Measurements from ENCODE around the gene VWA3B. TPM values are rescaled to one million over a fixed set of nuclear protein-coding genes. Genes with fewer than 3 reads are reported as not detected.
"Not testable (repeated sequence)": the region's sequence is repeated elsewhere in the genome, so short reads cannot be mapped to it uniquely, and the experiment has no call there.

VWA3B gene
- total and polyA plus RNA-seq, 2 donors (not counting 3 experiments of a cell fraction or from before 2014, with no cell fraction given): not detected

DNA sequence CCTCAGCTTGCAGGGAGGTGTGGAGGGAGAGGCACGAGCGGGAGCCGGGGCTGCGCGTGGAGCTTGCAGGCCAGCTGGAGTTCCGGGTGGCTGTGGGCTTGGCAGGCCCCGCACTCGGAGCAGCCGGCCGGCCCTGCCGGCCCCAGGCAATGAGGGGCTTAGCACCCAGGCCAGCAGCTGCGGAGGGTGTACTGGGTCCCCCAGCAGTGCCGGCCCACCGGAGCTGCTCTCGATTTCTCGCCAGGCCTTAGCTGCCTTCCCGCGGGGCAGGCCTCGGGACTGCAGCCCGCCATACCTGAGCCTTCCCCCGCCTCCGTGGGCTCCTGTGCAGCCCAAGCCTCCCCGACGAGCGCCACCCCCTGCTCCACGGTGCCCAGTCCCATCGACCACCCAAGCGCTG lies 52.0 kb downstream of the VWA3B start:
- H3K27ac ChIP-seq (ENCODE audit: insufficient read depth, low read depth, low read length); BruUV-seq (replicated peaks); H3K4me3 ChIP-seq (replicated peaks in 1 of 3; ENCODE audit: insufficient read depth in 1 of 3, low read depth in 1 of 3, low read length in 3 of 3); intact Hi-C loops (cut with micrococcal nuclease); H3K9me1 ChIP-seq (replicated peaks; ENCODE audit: control insufficient read depth, extremely low read depth, insufficient read depth, low read length); H3K4me2 ChIP-seq (ENCODE audit: insufficient read depth, low read length); POLR2A ChIA-PET; DNase-seq (ENCODE audit: low read depth, low spot score); FAIRE-seq; H4K20me1 ChIP-seq (replicated peaks; ENCODE audit: control insufficient read depth, extremely low read depth, insufficient read depth, low read length); H3K4me1 ChIP-seq (ENCODE audit: control insufficient read depth, extremely low read depth, insufficient read depth, low read length); H3K27me3 ChIP-seq (ENCODE audit: control insufficient read depth in 2 of 2, insufficient read depth in 2 of 2, low read length in 2 of 2); H3K36me3 ChIP-seq (ENCODE audit: control insufficient read depth in 2 of 2, extremely low read depth in 1 of 2, insufficient read depth in 2 of 2, low read length in 2 of 2); H3K9ac ChIP-seq (replicated peaks; ENCODE audit: extremely low read depth, insufficient read depth, low read length); dilution Hi-C loops (cut with MboI; ENCODE audit: extremely low pct_ligation_motif_present, low sequenced_read_pairs); H2AFZ ChIP-seq (ENCODE audit: low read depth, low read length); H3K79me2 ChIP-seq (ENCODE audit: control insufficient read depth, insufficient read depth, low read length); H3K9me3 ChIP-seq (replicated peaks; ENCODE audit: control insufficient read depth, insufficient read depth, low read length): not testable (repeated sequence)
- CTCF ChIA-PET: interaction anchor here (1.3 kb wide), 1 partner anchor 14 kb away, joined by 3 read pairs; no protein-coding TSS in a partner anchor

GRCh38 chr2:98140210-98140609 lies 53.2 kb downstream of the VWA3B start:
- dilution Hi-C loops (cut with MboI; ENCODE audit: extremely low pct_ligation_motif_present, low sequenced_read_pairs) (no loop called here), intact Hi-C loops (cut with micrococcal nuclease) (no loop called here)
- Histone ChIP-seq H3K9me3 (replicated peaks; ENCODE audit: control insufficient read depth, insufficient read depth, low read length) (no peaks in the 10 kb centered on the region), H3K9ac (replicated peaks; ENCODE audit: extremely low read depth, insufficient read depth, low read length) (no peak overlapping the region), H3K79me2 (ENCODE audit: control insufficient read depth, insufficient read depth, low read length) (no peaks in the 10 kb centered on the region), H3K27me3 (ENCODE audit: control insufficient read depth in 2 of 2, insufficient read depth in 2 of 2, low read length in 2 of 2) (no peaks in the 10 kb centered on the region), H3K36me3 (ENCODE audit: control insufficient read depth in 2 of 2, extremely low read depth in 1 of 2, insufficient read depth in 2 of 2, low read length in 2 of 2) (no peaks in the 10 kb centered on the region), H3K27ac (ENCODE audit: insufficient read depth, low read depth, low read length) (no peak overlapping the region), H3K9me1 (replicated peaks; ENCODE audit: control insufficient read depth, extremely low read depth, insufficient read depth, low read length) (no peaks in the 10 kb centered on the region), H3K4me3 (replicated peaks in 1 of 3; ENCODE audit: insufficient read depth in 1 of 3, low read depth in 1 of 3, low read length in 3 of 3) (no peak overlapping the region), H3K4me2 (ENCODE audit: insufficient read depth, low read length) (no peak overlapping the region), H3K4me1 (ENCODE audit: control insufficient read depth, extremely low read depth, insufficient read depth, low read length) (no peaks in the 10 kb centered on the region), H4K20me1 (replicated peaks; ENCODE audit: control insufficient read depth, extremely low read depth, insufficient read depth, low read length) (no peaks in the 10 kb centered on the region), H2AFZ (ENCODE audit: low read depth, low read length) (no peak overlapping the region)
- CTCF ChIA-PET: no interaction called here
- TF ChIP-seq JUN (IDR thresholded peaks at IDR 0.05; ENCODE audit: borderline replicate concordance, insufficient read depth, insufficient read length, low read depth) (no peak), FOS (IDR thresholded peaks at IDR 0.05; ENCODE audit: borderline replicate concordance, insufficient read depth, low read length) (no peak), MYC (IDR thresholded peaks at IDR 0.05; ENCODE audit: low read depth, low read length) (no peak), CTCF (IDR thresholded peaks at IDR 0.05; ENCODE audit: extremely low read depth in 1 of 2, insufficient read depth in 1 of 2, low read depth in 1 of 2, low read length in 2 of 2) (no peak), POLR2A (IDR thresholded peaks at IDR 0.05; ENCODE audit: low read depth, low read length) (no peak), EZH2 (IDR thresholded peaks at IDR 0.05; ENCODE audit: borderline replicate concordance, low read depth, low read length, severe bottlenecking) (no peak), GATA2 (IDR thresholded peaks at IDR 0.05; ENCODE audit: insufficient read depth, insufficient read length, low read depth, low read length) (no peak), POLR2AphosphoS5 (IDR thresholded peaks at IDR 0.05; ENCODE audit: insufficient read depth, low read depth, low read length) (no peak)
- TF ChIP-seq, protein P1, sequence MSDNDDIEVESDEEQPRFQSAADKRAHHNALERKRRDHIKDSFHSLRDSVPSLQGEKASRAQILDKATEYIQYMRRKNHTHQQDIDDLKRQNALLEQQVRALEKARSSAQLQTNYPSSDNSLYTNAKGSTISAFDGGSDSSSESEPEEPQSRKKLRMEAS (IDR thresholded peaks at IDR 0.05; ENCODE audit: insufficient read depth, insufficient read length): no peak
- DNase-seq (ENCODE audit: low read depth, low spot score) (no peak), FAIRE-seq (no peak)
- POLR2A ChIA-PET: no interaction called here
- no TSS peak for BruUV-seq (replicated peaks)

All from endothelial cell of umbilical vein (primary cell).